K562 (cell line): ENCODE measurements around the gene LINGO3. TPM values are rescaled to one million over a fixed set of nuclear protein-coding genes. Genes with fewer than 3 reads are reported as not detected.

ENCODE experiments used
- CUX1 ChIP-seq: fragments of 200-800 bp; sonication (Bioruptor generic); IDR thresholded peaks from 2 replicates; pipeline ENCODE4 v1.6.1; 2016; ENCODE audit warnings: missing genetic modification characterization, missing compliant biosample characterization
- DMBX1 ChIP-seq: fragments of 250-450 bp; sonication (Bioruptor Pico); IDR thresholded peaks from 2 replicates; pipeline ENCODE4 v1.8.0; 2022; ENCODE audit warnings: inconsistent platforms, mild to moderate bottlenecking, moderate library complexity, borderline replicate concordance
- FOXA1 ChIP-seq: fragments of 450-650 bp; IDR thresholded peaks from 2 replicates; pipeline ENCODE4 v1.6.1; 2016; ENCODE audit warnings: mild to moderate bottlenecking, borderline replicate concordance
- FUS ChIP-seq: fragments of 200-400 bp; formaldehyde crosslinking; optimal IDR thresholded peaks from 2 replicates; pipeline ENCODE3; 2017; ENCODE audit warnings: low read depth, low read length
- GATAD2B ChIP-seq: fragments of 450-650 bp; IDR thresholded peaks from 2 replicates; pipeline ENCODE4 v1.6.1; 2017; ENCODE audit warnings: mild to moderate bottlenecking, borderline replicate concordance
- HCFC1 ChIP-seq: IDR thresholded peaks from 2 replicates; pipeline ENCODE4 v1.6.1; 2012; ENCODE audit warnings: low read depth, low read length, improper control_type of control experiment
- IFI16 ChIP-seq: fragments of 250-450 bp; sonication (Bioruptor Pico); IDR thresholded peaks from 2 replicates; pipeline ENCODE4 v2.1.2; 2022; ENCODE audit warnings: mild to moderate bottlenecking, inconsistent platforms
- KLF13 ChIP-seq: fragments of 450-650 bp; IDR thresholded peaks from 2 replicates; pipeline ENCODE4 v1.6.1; 2016; ENCODE audit warnings: missing genetic modification characterization, low read depth, mild to moderate bottlenecking, missing compliant biosample characterization, moderate library complexity, borderline replicate concordance
- MCM5 ChIP-seq: fragments of 450-650 bp; IDR thresholded peaks from 2 replicates; pipeline ENCODE4 v1.6.1; 2016; ENCODE audit warnings: low read depth
- SMAD3 ChIP-seq: fragments of 450-650 bp; formaldehyde crosslinking; conservative IDR thresholded peaks from 2 replicates; pipeline ENCODE4 v1.4.0; 2020; ENCODE audit warnings: mild to moderate bottlenecking
- SMAD4 ChIP-seq: fragments of 250-450 bp; sonication (Bioruptor Pico); conservative IDR thresholded peaks from 2 replicates; pipeline ENCODE4 v1.8.0; 2021; ENCODE audit warnings: inconsistent platforms, mild to moderate bottlenecking, moderate library complexity
- SREBF2 ChIP-seq: sonication (generic); formaldehyde crosslinking; IDR thresholded peaks from 2 replicates; pipeline ENCODE4 v1.4.0; 2020; ENCODE audit warnings: mild to moderate bottlenecking, missing genetic modification reagents
- TFAM ChIP-seq: fragments of 250-450 bp; sonication (Bioruptor Pico); conservative IDR thresholded peaks from 2 replicates; pipeline ENCODE4 v1.5.0; 2021; ENCODE audit warnings: mild to moderate bottlenecking, moderate library complexity
- THAP7 ChIP-seq: fragments of 250-450 bp; sonication (Bioruptor Pico); IDR thresholded peaks from 2 replicates; pipeline ENCODE4 v1.5.0; 2021
- USF2 ChIP-seq: sonication (generic); formaldehyde crosslinking; IDR thresholded peaks from 2 replicates; pipeline ENCODE4 v1.5.0; 2020; ENCODE audit warnings: missing genetic modification reagents
- ZNF583 ChIP-seq: fragments of 250-450 bp; sonication (Bioruptor Pico); IDR thresholded peaks from 2 replicates; pipeline ENCODE4 v1.4.0; 2020
- polyA plus RNA-seq, 8 experiments: library from polyadenylated mRNA; depleted of rRNA in 4 of 8; stranded (reverse) in 5 of 8; unstranded in 3 of 8; fragments of >200 nt; fragmentation: Nextera tagmentation in 2 of 8; fragmentation: Illumina TruSeq in 1 of 8; extraction: Ambion mirVana in 2 of 8; extraction: Trizol in 1 of 8; gene quantifications; 2 replicates each; pipeline versions ENCODE4 v1.2.1 to v1.2.3, GENCODE V29; 2011 to 2014; ENCODE audit warnings: inconsistent platforms in 1 of 8, missing spikeins in 1 of 8
- total RNA-seq, 7 experiments: library from RNA; depleted of rRNA in 6 of 7; stranded (reverse); fragments of >200 nt in 6 of 7; fragmentation: Illumina TruSeq in 2 of 7; extraction: Trizol in 2 of 7; gene quantifications; 2 replicates each; pipeline versions ENCODE4 v1.2.1 to v1.2.3, GENCODE V29; 2011 to 2021; ENCODE audit warnings: low replicate concordance in 1 of 7

Gene LINGO3
- total and polyA plus RNA-seq, 9 of the 15 experiments (the other 6 are each of a cell fraction or from before 2014, with no cell fraction given), result 0.03 to 0.05 (median 0.03) TPM; not detected in 6

GRCh38 chr19:2266183-2266993 is 41.6 kb downstream of the LINGO3 start (continued):
- TF ChIP-seq FUS (no peak), IFI16 (CRISPR knock-in tag) (no peak), THAP7 (CRISPR knock-in tag) (no peak), DMBX1 (CRISPR knock-in tag) (no peak), SREBF2 (CRISPR knock-in tag) (no peak), KLF13 (no peak), HCFC1 (no peak), FOXA1 (no peak), TFAM (CRISPR knock-in tag) (no peak), USF2 (CRISPR knock-in tag) (peak; percentile 86), ZNF583 (CRISPR knock-in tag) (no peak), GATAD2B (no peak), SMAD3 (CRISPR knock-in tag) (no peak), MCM5 (no peak), CUX1 (CRISPR knock-in tag) (no peak), SMAD4 (CRISPR knock-in tag) (0 out of 2 replicates have a peak, but pooled peaks have one; percentile 47)
